ENCODE data around the gene KCNJ8. TPM values are rescaled to one million over a fixed set of nuclear protein-coding genes. Genes with fewer than 3 reads are reported as not detected.

Gene KCNJ8
- total and polyA plus RNA-seq, 7 experiments from 2014 or later = not detected

DNA sequence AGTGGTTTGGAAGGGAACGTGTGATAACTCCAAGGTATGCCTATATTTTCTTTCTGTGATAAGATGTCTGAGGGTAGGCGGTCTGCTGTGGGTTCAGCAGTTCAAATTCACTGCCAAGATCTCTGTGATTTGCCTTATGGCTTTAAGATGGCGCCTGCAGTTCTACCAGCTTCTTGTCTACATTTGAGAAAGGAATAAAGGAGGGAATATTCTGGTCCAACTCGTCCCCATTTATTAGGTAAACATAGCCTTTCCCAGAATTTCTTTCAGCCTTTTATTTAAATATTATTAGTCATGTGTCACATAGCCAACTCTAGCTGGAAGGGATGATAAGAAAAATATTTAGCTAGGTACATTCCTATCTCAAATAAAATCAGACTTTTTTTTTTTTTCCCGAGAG is 48.8 kb downstream of the KCNJ8 start:
- DNase-seq = no peak
- no peaks in the 10 kb centered on the region for H3K36me3 ChIP-seq (ENCODE audit: control insufficient read depth in 2 of 3, insufficient read depth in 3 of 3, low read length in 3 of 3)
- no peaks in the 10 kb centered on the region for H3K27me3 ChIP-seq (ENCODE audit: control insufficient read depth in 2 of 2, insufficient read depth in 2 of 2, low read length in 2 of 2)
- ATAC-seq = no peak
- H3K36me3 Mint-ChIP-seq = no peaks in the 10 kb centered on the region
- H3K27ac Mint-ChIP-seq = no peak overlapping the region
- H3K4me1 Mint-ChIP-seq = peaks cover 0 to 2% (median 0%) of the 10 kb centered on the region in 7 donors
- no peak overlapping the region for H3K4me3 ChIP-seq (ENCODE audit: low read length)
- no peak overlapping the region for H3K27ac ChIP-seq (ENCODE audit: low read depth, low read length)
- POLR2A ChIA-PET = no interaction called here
- H3K9me3 Mint-ChIP-seq = no peaks in the 10 kb centered on the region
- CTCF ChIA-PET = interaction anchor here (0.7 kb wide), 1 partner anchor 35 kb away, joined by 5 read pairs; no protein-coding TSS in a partner anchor
- no peak overlapping the region for H3K4me3 Mint-ChIP-seq
- intact Hi-C loops (cut with micrococcal nuclease) = no loop called here
- H3K4me1 ChIP-seq (ENCODE audit: control insufficient read depth in 2 of 2, insufficient read depth in 2 of 2, low read length in 2 of 2) = no peaks in the 10 kb centered on the region
- peaks cover 0 to 23% (median 10%) of the 10 kb centered on the region in 5 donors for H3K27me3 Mint-ChIP-seq
- H3K9me3 ChIP-seq (ENCODE audit: control insufficient read depth in 2 of 3, low read length in 3 of 3) = no peaks in the 10 kb centered on the region

- H3K4me3 ChIP-seq (ENCODE audit: low read length) = no peak overlapping the region
- Mint-ChIP-seq H3K4me1 (peaks cover 0 to 2% (median 0%) of the 10 kb centered on the region in 7 donors), H3K36me3 (no peaks in the 10 kb centered on the region), H3K27me3 (peaks cover 2 to 10% (median 7%) of the 10 kb centered on the region in 5 donors), H3K9me3 (no peaks in the 10 kb centered on the region), H3K27ac (no peak overlapping the region), H3K4me3 (no peak overlapping the region)
- H3K27ac ChIP-seq (ENCODE audit: low read depth, low read length) = no peak overlapping the region
- intact Hi-C loops (cut with micrococcal nuclease) = no loop called here
- no peaks in the 10 kb centered on the region for H3K4me1 ChIP-seq (ENCODE audit: control insufficient read depth in 2 of 2, insufficient read depth in 2 of 2, low read length in 2 of 2)
- DNase-seq = no peak
- no peaks in the 10 kb centered on the region for H3K36me3 ChIP-seq (ENCODE audit: control insufficient read depth in 2 of 3, insufficient read depth in 3 of 3, low read length in 3 of 3)
- CTCF ChIA-PET = no interaction called here
- ATAC-seq = no peak
- H3K27me3 ChIP-seq (ENCODE audit: control insufficient read depth in 2 of 2, insufficient read depth in 2 of 2, low read length in 2 of 2) = no peaks in the 10 kb centered on the region
- no peaks in the 10 kb centered on the region for H3K9me3 ChIP-seq (ENCODE audit: control insufficient read depth in 2 of 3, low read length in 3 of 3)
- POLR2A ChIA-PET = interaction anchor here (0.7 kb wide), 1 partner anchor 21 kb away, joined by 4 read pairs; no protein-coding TSS in a partner anchor
Measured at GRCh38 chr12:21718944-21719650, 55.4 kb downstream of the KCNJ8 start.

GRCh38 chr12:21718403-21718802 is 56.1 kb downstream of the KCNJ8 start:
- peaks cover 0 to 2% (median 0%) of the 10 kb centered on the region in 7 donors for H3K4me1 Mint-ChIP-seq
- ATAC-seq = no peak

DNA sequence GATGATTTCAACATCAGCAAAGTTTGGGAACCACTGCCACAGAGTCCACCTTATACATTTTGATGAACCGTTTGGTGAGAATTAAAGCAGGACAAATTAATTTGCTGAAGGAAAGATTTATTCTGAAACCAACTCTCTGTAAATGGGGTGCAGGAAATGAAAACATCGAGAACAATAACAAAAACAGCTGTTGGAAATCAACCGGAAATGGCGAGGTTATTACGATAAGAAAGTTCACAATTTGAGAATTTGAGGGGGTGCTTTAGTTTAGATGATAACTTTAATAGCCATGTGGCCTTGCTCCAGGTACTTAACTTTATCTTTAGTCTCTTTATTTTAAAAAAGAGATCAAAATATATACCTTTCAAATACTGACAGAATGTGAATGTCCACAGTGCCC is 56.7 kb downstream of the KCNJ8 start:
- H3K4me3 ChIP-seq (ENCODE audit: low read length) = no peak overlapping the region
- DNase-seq = no peak
- no peak overlapping the region for H3K27ac ChIP-seq (ENCODE audit: low read depth, low read length)
- no peak for ATAC-seq
- Mint-ChIP-seq H3K4me1 (peaks cover 0 to 2% (median 0%) of the 10 kb centered on the region in 7 donors), H3K9me3 (no peaks in the 10 kb centered on the region), H3K4me3 (no peak overlapping the region), H3K36me3 (no peaks in the 10 kb centered on the region), H3K27me3 (peaks cover 4 to 13% (median 9%) of the 10 kb centered on the region in 5 donors), H3K27ac (no peak overlapping the region)
- H3K4me1 ChIP-seq (ENCODE audit: control insufficient read depth in 2 of 2, insufficient read depth in 2 of 2, low read length in 2 of 2) = no peaks in the 10 kb centered on the region
- H3K27me3 ChIP-seq (ENCODE audit: control insufficient read depth in 2 of 2, insufficient read depth in 2 of 2, low read length in 2 of 2) = no peaks in the 10 kb centered on the region
- no peaks in the 10 kb centered on the region for H3K36me3 ChIP-seq (ENCODE audit: control insufficient read depth in 2 of 3, insufficient read depth in 3 of 3, low read length in 3 of 3)
- intact Hi-C loops (cut with micrococcal nuclease) = no loop called here
- CTCF ChIA-PET = interaction anchor here (0.6 kb wide), 1 partner anchor 20 kb away, joined by 5 read pairs; no protein-coding TSS in a partner anchor
- H3K9me3 ChIP-seq (ENCODE audit: control insufficient read depth in 2 of 3, low read length in 3 of 3) = no peaks in the 10 kb centered on the region
- POLR2A ChIA-PET = no interaction called here

More at GRCh38 chr12:21718403-21718802, 56.1 kb downstream of the KCNJ8 start:
- Mint-ChIP-seq H3K27me3 (peaks cover 4 to 13% (median 9%) of the 10 kb centered on the region in 5 donors), H3K9me3 (no peaks in the 10 kb centered on the region), H3K36me3 (no peaks in the 10 kb centered on the region), H3K27ac (no peak overlapping the region), H3K4me3 (no peak overlapping the region)
- Histone ChIP-seq H3K4me3 (ENCODE audit: low read length) (no peak overlapping the region), H3K27me3 (ENCODE audit: control insufficient read depth in 2 of 2, insufficient read depth in 2 of 2, low read length in 2 of 2) (no peaks in the 10 kb centered on the region), H3K36me3 (ENCODE audit: control insufficient read depth in 2 of 3, insufficient read depth in 3 of 3, low read length in 3 of 3) (no peaks in the 10 kb centered on the region), H3K9me3 (ENCODE audit: control insufficient read depth in 2 of 3, low read length in 3 of 3) (no peaks in the 10 kb centered on the region), H3K27ac (ENCODE audit: low read depth, low read length) (no peak overlapping the region), H3K4me1 (ENCODE audit: control insufficient read depth in 2 of 2, insufficient read depth in 2 of 2, low read length in 2 of 2) (no peaks in the 10 kb centered on the region)
- CTCF ChIA-PET = interaction anchor here (0.6 kb wide), 1 partner anchor 21 kb away, joined by 5 read pairs; no protein-coding TSS in a partner anchor
- POLR2A ChIA-PET = interaction anchor here (0.7 kb wide), 1 partner anchor 21 kb away, joined by 4 read pairs; no protein-coding TSS in a partner anchor
- no peak for DNase-seq
- intact Hi-C loops (cut with micrococcal nuclease) = no loop called here

- Histone ChIP-seq H3K9me3 (ENCODE audit: control insufficient read depth in 2 of 3, low read length in 3 of 3) (no peaks in the 10 kb centered on the region), H3K4me3 (ENCODE audit: low read length) (no peak overlapping the region), H3K4me1 (ENCODE audit: control insufficient read depth in 2 of 2, insufficient read depth in 2 of 2, low read length in 2 of 2) (no peaks in the 10 kb centered on the region), H3K27ac (ENCODE audit: low read depth, low read length) (no peak overlapping the region), H3K36me3 (ENCODE audit: control insufficient read depth in 2 of 3, insufficient read depth in 3 of 3, low read length in 3 of 3) (no peaks in the 10 kb centered on the region), H3K27me3 (ENCODE audit: control insufficient read depth in 2 of 2, insufficient read depth in 2 of 2, low read length in 2 of 2) (no peaks in the 10 kb centered on the region)
- intact Hi-C loops (cut with micrococcal nuclease) = no loop called here
- DNase-seq (no peak), ATAC-seq (no peak)
- Mint-ChIP-seq H3K4me1 (peaks cover 0 to 4% (median 0%) of the 10 kb centered on the region in 7 donors), H3K9me3 (no peaks in the 10 kb centered on the region), H3K27ac (peak overlapping the region in 1 of 9 donors; percentile 39), H3K4me3 (no peak overlapping the region), H3K36me3 (no peaks in the 10 kb centered on the region), H3K27me3 (peaks cover 4 to 14% (median 11%) of the 10 kb centered on the region in 5 donors)
- CTCF ChIA-PET = no interaction called here
- POLR2A ChIA-PET = no interaction called here
Measured at GRCh38 chr12:21715386-21715785, 59.1 kb downstream of the KCNJ8 start.

Other genes with a start within 250 kb of the KCNJ8 start
- under 1 TPM; 0.16 to 0.69 (median 0.44) TPM for gene SPX, start 248.4 kb downstream of the KCNJ8 start, total RNA-seq
- gene SPX, start 248.4 kb downstream of the KCNJ8 start, polyA plus RNA-seq = under 1 TPM in 1 of 2 donors, not detected in 1; 0.54 TPM
- gene GYS2, start 169.9 kb downstream of the KCNJ8 start, total RNA-seq = under 1 TPM in 2 of 5 experiments, not detected in 3; 0.12 to 0.27 TPM
- gene GYS2, start 169.9 kb downstream of the KCNJ8 start, polyA plus RNA-seq = not detected
- gene LDHB, start 116.9 kb downstream of the KCNJ8 start, total RNA-seq = 1,000 to 10,000 TPM in 3 of 5 experiments, 100 to 1,000 TPM in 2; 630 to 1,306 (median 1,079) TPM
- gene LDHB, start 116.9 kb downstream of the KCNJ8 start, polyA plus RNA-seq = 1,000 to 10,000 TPM; 2,617 to 2,849 TPM
- gene ABCC9, start 166.7 kb upstream of the KCNJ8 start, total RNA-seq = under 1 TPM in 1 of 5 experiments, not detected in 4; 0.05 TPM
- not detected for gene ABCC9, start 166.7 kb upstream of the KCNJ8 start, polyA plus RNA-seq

Data from naive thymus-derived CD4-positive, alpha-beta T cell (primary cell).